Tibial nerve (tissue), 3 donors: ENCODE measurements around the gene RARS2.

Experiments used
- POLR2A ChIP-seq, 2 donors: fragments of 450-650 bp; IDR thresholded peaks; one replicate each; pipeline ENCODE4 v1.6.1; 2017; ENCODE audit warnings: antibody characterized with exemption in 2 of 2, mild to moderate bottlenecking in 2 of 2, moderate library complexity in 2 of 2
- TF ChIP-seq, protein P1 (sequence below), 5 experiments: fragments of 200-600 bp in 3 of 5; fragments of 450-650 bp in 2 of 5; sonication (generic) in 3 of 5; IDR thresholded peaks; one replicate each; pipeline ENCODE4 v1.5.1; 2016 to 2019; ENCODE audit warnings: antibody characterized with exemption in 5 of 5, mild to moderate bottlenecking in 3 of 5, moderate library complexity in 2 of 5

- TF ChIP-seq, protein P1, sequence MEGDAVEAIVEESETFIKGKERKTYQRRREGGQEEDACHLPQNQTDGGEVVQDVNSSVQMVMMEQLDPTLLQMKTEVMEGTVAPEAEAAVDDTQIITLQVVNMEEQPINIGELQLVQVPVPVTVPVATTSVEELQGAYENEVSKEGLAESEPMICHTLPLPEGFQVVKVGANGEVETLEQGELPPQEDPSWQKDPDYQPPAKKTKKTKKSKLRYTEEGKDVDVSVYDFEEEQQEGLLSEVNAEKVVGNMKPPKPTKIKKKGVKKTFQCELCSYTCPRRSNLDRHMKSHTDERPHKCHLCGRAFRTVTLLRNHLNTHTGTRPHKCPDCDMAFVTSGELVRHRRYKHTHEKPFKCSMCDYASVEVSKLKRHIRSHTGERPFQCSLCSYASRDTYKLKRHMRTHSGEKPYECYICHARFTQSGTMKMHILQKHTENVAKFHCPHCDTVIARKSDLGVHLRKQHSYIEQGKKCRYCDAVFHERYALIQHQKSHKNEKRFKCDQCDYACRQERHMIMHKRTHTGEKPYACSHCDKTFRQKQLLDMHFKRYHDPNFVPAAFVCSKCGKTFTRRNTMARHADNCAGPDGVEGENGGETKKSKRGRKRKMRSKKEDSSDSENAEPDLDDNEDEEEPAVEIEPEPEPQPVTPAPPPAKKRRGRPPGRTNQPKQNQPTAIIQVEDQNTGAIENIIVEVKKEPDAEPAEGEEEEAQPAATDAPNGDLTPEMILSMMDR (IDR thresholded peaks at IDR 0.05), result no peak
- no peak for TF ChIP-seq POLR2A (IDR thresholded peaks at IDR 0.05)
Measured at GRCh38 chr6:87628424-87628823, 38.6 kb upstream of the RARS2 start.
